Cardiac muscle cell (in vitro differentiated cells and primary cell): ENCODE measurements around the gene ZIC5. TPM values are rescaled to one million over a fixed set of nuclear protein-coding genes. Genes with fewer than 3 reads are reported as not detected.

Experiments used
- DNase-seq, 2 donors: peaks; one replicate each; pipeline versions ENCODE4 v3.0.0 to v3.0.0-alpha.2; 2010 to 2017; ENCODE audit warnings: low read depth in 1 of 2, low spot score in 1 of 2
- H3K27ac ChIP-seq: fragments of 200-600 bp; sonication (generic); 2 replicates; pipeline ENCODE4 v1.5.1; 2016
- H3K27me3 ChIP-seq: fragments of 200-600 bp; sonication (generic); 2 replicates; pipeline ENCODE4 v1.6.0; 2016; ENCODE audit warnings: control low read depth
- H3K36me3 ChIP-seq: fragments of 200-600 bp; sonication (generic); 2 replicates; pipeline ENCODE4 v1.5.1; 2016; ENCODE audit warnings: control low read depth
- H3K4me1 ChIP-seq: fragments of 200-600 bp; sonication (generic); 2 replicates; pipeline ENCODE4 v1.8.1; 2017; ENCODE audit warnings: low read depth, mild to moderate bottlenecking, mixed run types
- H3K4me3 ChIP-seq: fragments of 200-600 bp; sonication (generic); 2 replicates; pipeline ENCODE4 v1.5.1; 2016; ENCODE audit warnings: mild to moderate bottlenecking
- H3K9me3 ChIP-seq: fragments of 200-600 bp; sonication (generic); 2 replicates; pipeline ENCODE4 v1.5.1; 2017; ENCODE audit warnings: low read depth, mild to moderate bottlenecking, control low read depth
- polyA plus RNA-seq: library from polyadenylated mRNA; unstranded; fragments of >200 nt; fragmentation: Nextera tagmentation; extraction: Ambion mirVana; gene quantifications from 2 replicates; pipeline ENCODE4 v1.2.1, GENCODE V29; 2016
- total RNA-seq: library from RNA; depleted of rRNA; stranded (reverse); fragments of >200 nt; gene quantifications from 2 replicates; pipeline ENCODE4 v1.2.3, GENCODE V29; 2016
- TF ChIP-seq, protein P1 (sequence below): IDR thresholded peaks from 2 replicates; pipeline ENCODE4 v1.5.1; 2012; ENCODE audit warnings: low read depth, mild to moderate bottlenecking, low read length

The ZIC5 gene
- total and polyA plus RNA-seq, 2 experiments from 2014 or later, result 0.22 to 0.69 TPM

- no peak overlapping the region for H3K4me3 ChIP-seq
- TF ChIP-seq, protein P1, sequence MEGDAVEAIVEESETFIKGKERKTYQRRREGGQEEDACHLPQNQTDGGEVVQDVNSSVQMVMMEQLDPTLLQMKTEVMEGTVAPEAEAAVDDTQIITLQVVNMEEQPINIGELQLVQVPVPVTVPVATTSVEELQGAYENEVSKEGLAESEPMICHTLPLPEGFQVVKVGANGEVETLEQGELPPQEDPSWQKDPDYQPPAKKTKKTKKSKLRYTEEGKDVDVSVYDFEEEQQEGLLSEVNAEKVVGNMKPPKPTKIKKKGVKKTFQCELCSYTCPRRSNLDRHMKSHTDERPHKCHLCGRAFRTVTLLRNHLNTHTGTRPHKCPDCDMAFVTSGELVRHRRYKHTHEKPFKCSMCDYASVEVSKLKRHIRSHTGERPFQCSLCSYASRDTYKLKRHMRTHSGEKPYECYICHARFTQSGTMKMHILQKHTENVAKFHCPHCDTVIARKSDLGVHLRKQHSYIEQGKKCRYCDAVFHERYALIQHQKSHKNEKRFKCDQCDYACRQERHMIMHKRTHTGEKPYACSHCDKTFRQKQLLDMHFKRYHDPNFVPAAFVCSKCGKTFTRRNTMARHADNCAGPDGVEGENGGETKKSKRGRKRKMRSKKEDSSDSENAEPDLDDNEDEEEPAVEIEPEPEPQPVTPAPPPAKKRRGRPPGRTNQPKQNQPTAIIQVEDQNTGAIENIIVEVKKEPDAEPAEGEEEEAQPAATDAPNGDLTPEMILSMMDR, result no peak
Measured at GRCh38 chr13:99974939-99975561, 3.5 kb upstream of the ZIC5 start.

GRCh38 chr13:99974296-99974938, 2.9 kb upstream of the ZIC5 start:
- H3K27me3 ChIP-seq, result peaks cover 97% of the 10 kb centered on the region
- no peak overlapping the region for H3K27ac ChIP-seq
- peak in 1 of 2 donors; percentile 0 for DNase-seq
- H3K36me3 ChIP-seq, result no peaks in the 10 kb centered on the region
- no peaks in the 10 kb centered on the region for H3K4me1 ChIP-seq
- no peak overlapping the region for H3K4me3 ChIP-seq
- TF ChIP-seq, protein P1, result no peak
- H3K9me3 ChIP-seq, result no peaks in the 10 kb centered on the region

More at GRCh38 chr13:99974939-99975561, 3.5 kb upstream of the ZIC5 start:
- no peak overlapping the region for H3K27ac ChIP-seq
- H3K9me3 ChIP-seq, result no peaks in the 10 kb centered on the region
- peaks cover 97% of the 10 kb centered on the region for H3K27me3 ChIP-seq
- DNase-seq, result peak in 1 of 2 donors; percentile 0
- H3K4me1 ChIP-seq, result no peaks in the 10 kb centered on the region
- no peaks in the 10 kb centered on the region for H3K36me3 ChIP-seq

DNA sequence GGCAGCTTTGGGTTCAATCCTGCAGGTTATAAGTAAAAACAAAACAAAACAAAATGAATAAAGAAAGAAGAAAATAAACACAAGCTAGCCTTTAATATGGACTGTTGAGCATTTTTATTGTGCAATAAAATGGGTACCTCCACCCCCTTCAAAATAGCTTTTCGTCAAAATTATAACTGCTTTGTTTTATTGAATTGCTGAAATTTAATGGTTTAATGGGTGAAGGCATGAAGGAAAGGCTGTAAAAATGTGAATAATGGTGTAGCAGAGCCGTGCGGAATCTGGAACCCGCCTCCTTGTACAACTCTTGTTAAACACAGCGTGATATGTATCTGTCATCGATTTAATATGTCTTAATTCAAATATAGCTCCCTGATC, 2.2 kb upstream of the ZIC5 start:
- Histone ChIP-seq H3K4me1 (no peaks in the 10 kb centered on the region), H3K9me3 (no peaks in the 10 kb centered on the region), H3K36me3 (no peaks in the 10 kb centered on the region), H3K27ac (no peak overlapping the region), H3K4me3 (no peak overlapping the region), H3K27me3 (peaks cover 97% of the 10 kb centered on the region)
- peak in 1 of 2 donors; percentile 1 for DNase-seq
- TF ChIP-seq, protein P1, result no peak

DNA sequence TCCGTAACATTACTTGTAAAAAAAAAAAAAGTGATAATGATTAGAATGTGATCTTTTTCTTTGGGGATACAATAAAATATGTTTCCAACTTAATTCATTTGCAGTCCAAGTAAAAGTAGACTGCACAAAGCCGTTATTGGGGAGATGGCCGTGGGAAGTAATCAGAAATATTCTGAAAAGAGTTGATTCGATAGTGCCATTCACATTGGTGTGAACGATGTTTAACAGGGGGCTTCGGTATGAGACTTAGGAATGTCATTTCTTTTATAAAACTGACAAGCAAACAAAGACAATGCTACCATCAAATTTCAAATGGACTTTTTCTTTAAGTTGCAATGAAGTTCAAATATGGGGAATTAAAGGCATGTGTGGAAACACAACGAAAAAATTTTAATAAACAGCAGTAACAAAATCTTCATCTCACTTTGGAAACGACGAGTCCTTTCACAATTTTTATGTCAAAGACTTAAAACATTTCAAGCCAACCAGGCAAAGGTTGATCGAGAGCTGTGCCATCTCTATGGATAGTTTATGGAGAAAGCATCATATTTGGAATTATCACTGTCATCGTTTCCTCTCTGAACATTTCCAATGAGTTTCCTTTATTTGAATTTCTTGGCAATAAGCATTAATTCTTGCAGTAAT, 1.7 kb upstream of the ZIC5 start:
- Histone ChIP-seq H3K36me3 (no peaks in the 10 kb centered on the region), H3K4me3 (no peak overlapping the region), H3K27ac (no peak overlapping the region), H3K9me3 (no peaks in the 10 kb centered on the region), H3K4me1 (no peaks in the 10 kb centered on the region), H3K27me3 (peaks cover 97% of the 10 kb centered on the region)
- TF ChIP-seq, protein P1, result no peak
- peak in 1 of 2 donors; percentile 2 for DNase-seq

- Histone ChIP-seq H3K9me3 (no peaks in the 10 kb centered on the region), H3K36me3 (no peaks in the 10 kb centered on the region), H3K27me3 (peaks cover 97% of the 10 kb centered on the region), H3K4me1 (no peaks in the 10 kb centered on the region), H3K4me3 (peak overlapping the region; percentile 41), H3K27ac (no peak overlapping the region)
- peak in 1 of 2 donors; percentile 3 for DNase-seq
- TF ChIP-seq, protein P1, result no peak
Measured at GRCh38 chr13:99972190-99972731, 694 bp upstream of the ZIC5 start.
